ENCODE results near the gene HOPX. TPM values are rescaled to one million over a fixed set of nuclear protein-coding genes. Genes with fewer than 3 reads are reported as not detected.

HOPX gene
- total and polyA plus RNA-seq, 2 of the 8 experiments (the other 6 are each of a cell fraction or from before 2014, with no cell fraction given), result not detected

- no peak for TF ChIP-seq FOSL1 (IDR thresholded peaks at IDR 0.05; ENCODE audit: insufficient read depth, low read depth, low read length)
Measured at GRCh38 chr4:56665781-56666180, 15.3 kb downstream of the HOPX start (continued).

Data from H1 (cell line).